Measurements from ENCODE around the gene SDR39U1.

- TF ChIP-seq, protein P1, sequence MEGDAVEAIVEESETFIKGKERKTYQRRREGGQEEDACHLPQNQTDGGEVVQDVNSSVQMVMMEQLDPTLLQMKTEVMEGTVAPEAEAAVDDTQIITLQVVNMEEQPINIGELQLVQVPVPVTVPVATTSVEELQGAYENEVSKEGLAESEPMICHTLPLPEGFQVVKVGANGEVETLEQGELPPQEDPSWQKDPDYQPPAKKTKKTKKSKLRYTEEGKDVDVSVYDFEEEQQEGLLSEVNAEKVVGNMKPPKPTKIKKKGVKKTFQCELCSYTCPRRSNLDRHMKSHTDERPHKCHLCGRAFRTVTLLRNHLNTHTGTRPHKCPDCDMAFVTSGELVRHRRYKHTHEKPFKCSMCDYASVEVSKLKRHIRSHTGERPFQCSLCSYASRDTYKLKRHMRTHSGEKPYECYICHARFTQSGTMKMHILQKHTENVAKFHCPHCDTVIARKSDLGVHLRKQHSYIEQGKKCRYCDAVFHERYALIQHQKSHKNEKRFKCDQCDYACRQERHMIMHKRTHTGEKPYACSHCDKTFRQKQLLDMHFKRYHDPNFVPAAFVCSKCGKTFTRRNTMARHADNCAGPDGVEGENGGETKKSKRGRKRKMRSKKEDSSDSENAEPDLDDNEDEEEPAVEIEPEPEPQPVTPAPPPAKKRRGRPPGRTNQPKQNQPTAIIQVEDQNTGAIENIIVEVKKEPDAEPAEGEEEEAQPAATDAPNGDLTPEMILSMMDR (IDR thresholded peaks at IDR 0.05 in 4 of 5, conservative IDR thresholded peaks at IDR 0.05 in 1 of 5), result no peak
- no peak for TF ChIP-seq POLR2A (IDR thresholded peaks at IDR 0.05)
Observed at GRCh38 chr14:24416932-24417619, 25.5 kb downstream of the SDR39U1 start.
